NCI-H146 treated with DMSO at 0.1 percent for 48 hours (cell line): ENCODE data around the gene MRTFA.

Experiments used
- DNase-seq: peaks from one replicate; lab custom pipeline; 2025; ENCODE audit not compliant: unreplicated experiment; lab: John Stamatoyannopoulos, UW

MRTFA gene

DNA sequence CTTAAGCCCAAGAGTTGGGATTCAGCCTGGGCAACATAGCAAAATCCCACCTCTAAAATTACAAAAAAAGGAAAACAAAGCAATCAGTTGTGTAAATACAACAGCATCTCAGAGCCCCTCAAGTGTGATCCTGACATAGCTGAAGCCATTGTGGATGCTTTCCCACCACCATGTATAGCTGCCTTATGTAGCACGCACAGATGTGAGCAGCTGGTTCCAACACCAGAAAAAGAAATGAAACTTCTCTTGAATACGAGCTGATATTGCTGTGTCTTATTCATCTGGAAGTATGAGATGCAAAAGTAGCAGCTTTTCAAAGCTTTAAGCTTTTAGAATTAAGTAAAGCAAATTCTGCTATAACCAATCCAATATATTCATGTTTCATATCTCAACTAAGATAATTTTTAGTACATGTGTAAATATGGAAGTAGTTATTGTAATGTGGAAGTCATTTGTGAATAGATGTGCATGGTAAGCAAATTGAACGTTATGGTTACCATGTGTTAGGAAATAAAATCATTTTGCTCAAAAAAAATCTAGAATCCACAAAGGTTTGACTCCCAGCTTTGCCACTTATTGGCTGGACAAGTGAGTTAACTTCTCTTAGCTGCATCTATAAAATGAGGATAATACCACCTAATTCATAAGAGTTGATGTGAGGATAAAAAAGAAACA, 203.0 kb downstream of the MRTFA start:
- no peak for DNase-seq

DNA sequence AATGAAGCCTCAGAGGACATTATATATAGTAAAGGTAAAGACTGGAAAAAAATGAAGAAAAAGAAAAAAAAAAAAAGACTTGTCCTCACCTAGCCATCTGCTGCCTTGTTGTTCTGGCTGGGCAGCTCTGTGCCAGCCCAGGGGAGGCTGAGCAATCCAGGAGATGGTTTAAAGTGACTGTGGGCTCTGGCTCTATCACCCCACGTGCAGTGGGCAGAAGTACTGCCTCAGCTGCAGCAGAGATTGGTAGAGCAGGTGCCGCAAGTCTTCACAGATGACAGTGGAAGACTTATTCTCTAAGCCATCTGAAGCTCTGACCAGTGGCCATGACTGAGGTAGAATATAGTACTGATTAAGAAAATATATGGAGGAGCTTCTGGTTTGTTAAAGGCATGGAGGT, 203.9 kb downstream of the MRTFA start:
- DNase-seq: no peak

DNA sequence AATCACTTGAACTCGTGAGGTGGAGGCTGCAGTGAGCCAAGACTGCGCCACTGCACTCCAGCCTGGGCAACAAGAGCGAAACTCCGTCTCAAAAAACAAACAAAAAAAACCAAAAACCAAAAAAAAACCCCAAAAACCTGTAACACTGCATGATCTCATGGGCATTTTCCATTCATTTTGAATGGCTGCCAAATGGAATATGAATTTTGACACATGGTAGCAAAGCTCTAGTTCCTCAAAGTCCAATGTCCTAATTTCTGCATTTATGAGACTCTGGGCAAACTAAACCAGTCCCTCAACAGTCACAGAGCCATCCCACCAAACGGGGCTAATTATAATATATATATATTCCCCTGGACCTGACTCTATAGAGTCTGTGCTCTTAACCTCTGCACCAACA, 204.4 kb downstream of the MRTFA start:
- DNase-seq: no peak

DNA sequence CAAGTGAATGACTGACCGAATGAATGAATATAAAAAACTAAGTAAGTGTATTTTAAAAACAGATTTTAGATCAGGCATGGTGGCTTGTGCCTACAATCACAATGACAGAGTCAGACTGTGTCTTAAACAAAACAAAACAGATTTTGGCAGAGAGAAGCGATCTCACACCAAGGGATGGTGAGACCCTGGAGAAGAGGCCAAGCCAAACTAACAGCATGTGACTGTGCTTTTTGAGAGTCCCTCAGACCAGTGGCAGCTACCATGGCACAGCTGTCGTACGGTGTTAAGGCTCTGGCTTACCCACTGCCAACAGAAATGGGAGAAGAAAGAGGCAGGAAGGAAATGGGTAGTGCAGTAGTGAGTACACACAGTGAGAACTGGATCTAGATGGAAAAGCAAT, 205.5 kb downstream of the MRTFA start:
- DNase-seq: no peak

DNA sequence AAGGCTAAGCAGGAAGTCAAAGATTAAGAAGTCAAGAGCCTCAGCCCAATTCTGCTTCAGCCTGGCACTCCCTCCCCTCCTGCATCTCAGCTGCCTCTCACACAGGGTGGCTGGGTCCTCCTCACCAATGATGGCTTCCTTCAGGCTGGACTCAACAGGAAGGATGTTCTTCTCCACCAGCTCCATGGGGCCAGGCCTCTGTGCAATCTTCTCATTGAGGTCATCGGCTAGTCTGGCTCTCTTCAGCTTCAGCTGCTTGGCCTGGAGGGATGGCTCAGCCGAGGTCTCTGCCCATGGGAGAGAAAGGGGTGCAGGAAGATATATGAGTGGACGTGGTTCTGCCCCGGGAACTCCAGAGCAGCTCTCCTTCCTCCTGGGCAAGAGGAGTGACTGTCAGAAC, 207.0 kb downstream of the MRTFA start:
- no peak for DNase-seq

DNA sequence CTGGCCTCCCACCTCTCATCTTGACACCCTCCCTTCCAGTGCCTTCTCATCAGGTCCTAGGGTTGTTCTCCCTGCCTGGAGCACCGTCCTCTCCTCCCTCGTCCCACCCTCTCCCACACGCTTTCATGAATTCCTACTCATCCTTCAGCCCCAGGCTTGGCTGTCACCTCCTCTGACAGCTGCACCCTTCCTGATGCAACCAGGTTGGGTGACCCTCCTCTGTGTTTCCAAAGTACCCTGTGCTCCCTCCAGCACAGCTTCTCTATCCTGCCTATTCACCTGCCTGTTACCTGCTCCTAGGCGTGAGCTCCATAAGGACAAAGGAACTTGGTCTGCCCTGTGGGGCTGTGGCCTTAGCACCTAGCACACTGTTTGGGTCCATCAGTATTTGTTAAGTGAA, 207.7 kb downstream of the MRTFA start:
- no peak for DNase-seq

DNA sequence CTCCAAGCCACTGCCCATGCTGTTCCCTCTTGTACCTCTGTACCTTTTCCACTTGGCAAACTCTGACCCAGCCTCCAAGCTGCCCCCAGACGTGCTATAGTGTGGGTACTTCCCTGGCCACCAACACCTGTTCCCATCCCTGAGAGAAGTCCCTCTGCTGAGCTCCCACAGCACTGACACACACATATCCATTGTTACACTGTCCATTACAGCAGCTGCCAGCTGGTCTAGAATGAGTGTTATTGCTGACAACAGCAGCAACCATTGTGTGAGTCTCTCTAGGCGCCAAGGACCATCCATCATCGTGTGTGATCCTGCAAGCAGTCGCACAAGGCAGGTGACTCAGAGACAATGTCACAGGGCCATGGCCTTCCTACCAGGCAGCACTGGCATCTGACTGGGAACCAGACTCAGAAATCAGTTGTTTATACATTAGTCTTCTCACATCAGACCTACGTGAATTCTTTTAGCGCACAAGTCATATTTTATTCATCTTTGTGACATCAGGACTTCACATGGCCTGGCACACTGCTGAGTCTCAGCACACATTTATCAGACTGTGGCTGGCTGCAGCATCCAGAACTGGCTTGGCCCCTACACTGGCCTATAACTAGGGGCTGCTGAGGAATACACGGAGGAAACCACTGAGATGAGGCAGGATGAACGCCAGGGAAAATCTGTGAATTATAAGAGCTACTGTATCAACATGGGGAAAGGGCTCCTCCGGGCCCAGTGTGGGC, 209.8 kb downstream of the MRTFA start:
- peak; percentile 57 for DNase-seq

DNA sequence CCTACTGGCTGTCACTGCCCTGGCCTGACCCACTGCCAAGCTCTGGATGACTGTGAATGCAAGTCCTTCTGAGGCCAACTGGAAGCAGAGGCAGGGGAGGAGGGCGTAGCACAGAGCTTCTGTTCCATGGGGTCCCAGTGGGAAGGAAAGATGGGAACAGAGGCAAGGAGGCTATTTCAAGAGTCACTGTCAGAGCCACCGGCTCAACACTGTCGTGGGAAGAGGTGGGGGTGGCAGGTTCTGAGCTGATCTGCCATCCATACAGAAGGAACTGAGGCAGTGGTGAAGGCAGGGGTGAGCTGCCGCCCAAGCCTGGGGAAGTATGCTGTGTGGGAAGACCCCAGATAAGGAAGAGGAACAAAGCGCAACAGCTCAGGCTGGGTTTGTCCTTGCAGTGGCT, 211.4 kb downstream of the MRTFA start:
- no peak for DNase-seq

DNA sequence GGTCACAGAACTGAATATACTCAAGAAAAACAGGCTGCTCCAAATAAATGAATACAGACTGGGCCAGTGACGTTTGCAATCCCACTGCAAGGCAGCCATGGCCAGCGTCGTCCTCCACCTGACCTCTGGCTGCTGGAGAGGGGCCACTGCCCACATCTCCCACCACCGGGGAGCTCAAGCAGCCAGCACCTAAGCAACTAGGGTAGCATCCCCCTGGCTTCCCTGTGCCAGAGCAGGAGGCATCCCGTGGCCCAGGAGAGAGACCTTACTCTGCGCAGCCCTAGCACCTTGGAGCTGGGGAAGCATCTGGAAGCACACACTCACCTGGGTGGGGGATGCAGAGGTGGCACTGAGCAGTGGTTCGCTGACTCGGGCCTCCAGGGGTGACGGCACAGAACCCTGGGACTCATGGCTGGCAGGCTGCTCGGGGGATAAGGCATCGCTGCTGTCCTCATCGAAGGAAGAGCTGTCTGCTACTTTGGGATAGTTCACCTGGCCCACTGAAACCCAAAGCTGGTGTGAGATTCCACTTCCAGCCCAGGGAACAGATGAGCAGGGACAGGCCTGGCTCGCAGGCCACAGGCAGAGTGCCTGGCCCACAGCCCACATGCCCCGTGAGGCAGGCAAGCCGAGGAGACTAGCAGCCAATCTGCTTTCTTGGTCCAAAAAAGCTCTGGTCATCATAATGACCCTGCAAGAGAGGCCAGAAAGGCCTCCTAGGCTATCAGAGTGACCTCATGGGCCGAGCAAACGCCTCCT, 212.5 kb downstream of the MRTFA start:
- DNase-seq: no peak

DNA sequence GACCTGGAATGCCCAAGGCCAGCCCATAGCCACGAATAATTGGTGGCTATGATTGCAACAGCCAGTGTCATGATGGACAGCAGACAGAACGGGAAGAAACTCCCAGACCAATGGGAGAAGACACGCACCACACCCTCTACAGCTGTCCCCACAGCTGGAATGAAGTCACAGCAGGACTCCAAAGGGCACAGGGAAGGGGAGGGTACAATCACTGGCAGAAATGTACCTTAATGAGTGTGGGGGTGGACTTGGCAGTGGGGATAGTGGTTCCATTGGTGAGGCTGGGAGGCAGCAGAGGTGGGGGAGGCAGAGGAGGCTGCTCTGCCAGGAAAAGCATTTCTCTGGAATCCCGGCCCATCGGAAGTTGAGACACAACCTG, 213.2 kb downstream of the MRTFA start:
- no peak for DNase-seq

DNA sequence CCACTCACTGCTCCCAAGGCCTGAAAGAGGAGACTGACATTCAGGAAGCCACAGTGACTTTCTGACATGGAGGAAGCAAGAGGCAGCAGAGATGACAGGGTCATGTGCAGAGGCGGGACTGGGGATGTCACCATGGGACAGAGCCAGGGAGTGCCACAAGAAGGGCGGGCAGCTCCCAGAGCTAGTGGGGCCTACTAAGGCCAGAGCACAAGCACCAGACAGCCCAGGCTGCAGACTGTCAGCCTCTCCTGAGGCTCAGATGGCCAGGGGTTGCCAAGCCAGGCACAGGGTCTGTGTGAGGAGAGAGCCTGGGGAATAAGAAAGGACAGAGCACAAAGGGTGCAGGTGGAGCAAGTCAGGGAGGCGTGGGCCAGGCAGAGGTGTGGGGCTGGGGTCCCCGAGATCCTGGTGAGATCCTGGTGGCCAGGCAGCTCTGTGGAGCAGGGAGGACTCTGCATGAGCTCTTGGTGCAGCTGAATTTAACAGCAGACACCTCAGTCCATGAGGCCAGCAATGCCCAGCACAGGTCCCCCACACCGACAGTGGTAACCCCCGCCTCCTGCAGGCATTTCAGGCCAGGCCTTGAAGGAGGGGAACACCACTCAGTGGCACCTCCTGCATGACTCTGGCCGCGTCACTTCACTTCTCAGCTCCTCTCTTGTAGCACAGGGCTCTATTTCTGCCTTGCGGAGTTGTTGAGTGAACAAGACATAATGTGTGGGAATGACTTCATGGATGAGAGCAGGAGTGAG, 213.8 kb downstream of the MRTFA start:
- DNase-seq: no peak

DNA sequence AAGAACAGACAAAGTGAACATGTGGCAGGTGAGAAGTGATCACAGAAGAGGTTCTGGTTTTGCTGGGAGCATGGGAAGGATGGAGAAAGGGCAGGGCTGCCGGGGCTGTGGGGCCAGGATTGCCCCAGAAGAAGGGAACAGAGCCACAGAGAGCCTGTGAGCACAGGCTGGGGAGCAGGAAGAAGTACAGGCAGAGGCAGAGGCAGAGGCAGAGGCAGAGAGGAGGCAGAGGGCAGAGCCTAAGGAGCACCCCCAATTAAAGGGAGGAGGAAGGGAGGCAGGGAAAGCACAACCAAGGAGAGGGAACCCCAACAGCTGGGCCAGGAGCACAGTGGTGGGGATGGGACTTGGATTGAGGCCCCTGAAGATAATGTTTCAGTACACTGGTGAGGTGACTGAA, 214.6 kb downstream of the MRTFA start:
- no peak for DNase-seq

DNA sequence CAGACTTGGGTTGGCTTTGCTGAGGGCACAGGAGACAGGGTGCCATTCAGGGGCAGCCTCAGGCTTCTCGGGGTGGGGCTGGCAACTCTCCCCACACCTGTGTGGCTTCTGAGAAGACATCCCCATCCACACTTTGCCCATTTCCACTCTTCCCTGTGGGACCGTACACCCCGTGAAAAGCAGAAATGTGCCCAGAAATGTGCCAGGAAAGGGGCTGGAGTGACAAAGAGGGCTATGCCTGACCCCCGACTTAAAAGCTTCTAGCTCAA, 215.5 kb downstream of the MRTFA start:
- DNase-seq: no peak

DNA sequence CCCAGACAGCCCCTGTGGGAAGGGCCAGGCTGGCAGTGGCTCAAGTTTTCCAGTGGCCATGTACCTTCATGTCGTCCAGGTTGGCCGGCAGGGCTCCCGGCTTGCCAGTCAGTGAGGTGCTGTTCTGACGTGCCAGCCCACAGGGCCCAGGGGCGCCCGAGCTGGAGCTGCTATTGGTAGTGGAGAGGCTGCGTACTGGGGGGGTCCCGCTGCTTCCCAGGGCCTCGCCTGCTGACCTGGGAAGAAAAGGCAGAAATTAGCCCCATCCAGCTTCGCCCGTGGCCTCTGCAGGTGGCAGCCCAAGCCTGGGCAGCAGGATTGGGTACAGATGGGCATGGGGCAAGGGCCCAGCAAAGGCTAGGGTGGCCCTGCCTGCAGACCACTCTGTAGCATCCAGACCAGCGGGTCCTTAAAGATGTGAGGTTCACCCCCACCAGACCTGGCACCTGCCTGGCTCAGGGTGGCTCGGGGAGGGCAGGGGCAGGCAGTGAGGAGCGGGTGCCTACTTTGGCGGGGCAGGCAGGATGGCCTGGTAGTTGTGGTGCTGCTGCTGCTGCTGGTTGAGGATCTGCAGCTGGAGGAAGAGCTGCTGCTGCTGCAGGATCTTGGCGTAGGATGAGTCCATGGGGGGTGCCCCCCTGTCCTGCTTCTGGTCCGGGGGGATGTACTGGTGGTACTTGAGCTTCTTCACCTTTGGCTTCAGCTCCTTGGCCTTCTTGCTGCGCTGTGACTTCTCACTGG, 216.0 kb downstream of the MRTFA start:
- no peak for DNase-seq

DNA sequence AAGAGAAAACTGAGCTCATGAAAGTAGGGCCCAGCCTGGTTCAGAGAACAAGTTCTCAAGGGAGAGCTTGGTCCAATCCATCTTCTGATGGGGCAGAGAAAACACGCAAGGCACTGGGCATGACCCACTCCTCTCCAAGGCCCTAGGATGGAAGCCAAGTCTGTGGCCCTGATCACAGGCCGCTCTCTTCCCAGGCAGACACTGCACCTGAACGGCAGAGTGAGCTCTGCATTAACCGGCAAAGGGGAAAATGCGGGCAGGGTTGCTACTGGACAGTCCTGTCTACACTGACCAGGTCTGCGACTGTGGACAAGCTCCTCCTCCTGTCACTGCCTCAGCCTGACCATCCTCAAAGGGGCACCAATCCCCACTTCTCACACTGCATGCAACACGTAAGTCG, 216.8 kb downstream of the MRTFA start:
- no peak for DNase-seq

DNA sequence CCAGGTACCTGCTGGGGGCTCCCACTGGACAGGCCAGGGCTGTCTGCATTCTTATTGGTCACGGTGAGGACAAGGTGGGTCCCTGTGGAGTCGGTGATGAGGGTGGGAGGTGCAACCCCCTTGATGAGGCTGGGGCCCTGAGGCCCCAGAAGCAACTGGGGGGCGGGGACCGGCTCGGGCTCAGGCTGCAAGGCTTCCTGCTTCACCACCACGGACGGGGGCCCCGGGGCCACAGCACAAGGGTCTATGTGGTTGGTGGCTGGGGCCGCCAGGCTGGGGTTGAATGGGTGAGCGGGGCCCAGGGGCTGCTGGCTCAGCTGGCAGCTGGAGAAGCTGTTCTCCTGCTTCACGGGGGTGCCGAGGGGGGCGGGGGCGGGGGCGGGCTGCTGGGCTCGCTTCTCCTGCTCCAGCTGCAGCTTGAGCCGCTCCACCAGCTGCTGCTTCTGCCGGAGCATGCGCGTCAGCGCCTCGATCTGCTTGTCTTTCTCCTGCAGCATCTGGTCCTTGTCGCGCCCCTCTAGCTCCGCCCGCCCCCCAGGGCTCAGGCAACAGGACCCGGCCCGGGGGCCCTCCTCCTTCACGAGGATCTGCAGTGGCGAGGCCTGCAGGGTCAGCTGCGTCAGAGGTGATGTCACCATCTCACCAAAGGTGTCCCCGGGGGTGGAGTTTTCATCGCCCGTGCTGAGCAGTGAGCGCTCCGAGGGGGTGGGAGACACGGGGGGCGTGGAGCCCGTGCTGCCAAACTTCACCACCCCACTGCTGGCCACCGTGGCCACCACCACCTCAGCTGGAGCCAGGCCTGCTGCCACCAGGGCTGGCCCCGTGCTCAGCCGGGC, 217.9 kb downstream of the MRTFA start:
- no peak for DNase-seq

DNA sequence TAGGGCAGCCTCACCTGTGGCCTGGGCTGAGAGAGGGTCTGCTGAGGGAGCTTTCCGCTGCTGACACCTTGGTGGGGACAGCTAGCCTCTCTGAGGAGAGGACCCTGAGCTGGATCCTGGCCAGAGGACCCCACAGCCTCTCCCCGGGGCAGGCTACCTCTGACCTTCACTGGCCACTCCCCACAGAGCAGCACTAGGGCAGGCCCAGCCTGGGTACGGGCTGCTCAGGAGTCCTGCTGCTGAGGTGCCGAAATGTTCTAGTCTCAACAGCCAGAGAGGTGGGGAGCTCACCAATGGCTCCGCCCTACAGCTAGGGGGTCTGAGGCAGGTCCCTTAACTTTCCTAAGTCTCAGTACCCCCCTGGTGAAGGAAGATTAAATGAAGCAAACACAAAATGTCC, 218.6 kb downstream of the MRTFA start:
- DNase-seq: no peak

DNA sequence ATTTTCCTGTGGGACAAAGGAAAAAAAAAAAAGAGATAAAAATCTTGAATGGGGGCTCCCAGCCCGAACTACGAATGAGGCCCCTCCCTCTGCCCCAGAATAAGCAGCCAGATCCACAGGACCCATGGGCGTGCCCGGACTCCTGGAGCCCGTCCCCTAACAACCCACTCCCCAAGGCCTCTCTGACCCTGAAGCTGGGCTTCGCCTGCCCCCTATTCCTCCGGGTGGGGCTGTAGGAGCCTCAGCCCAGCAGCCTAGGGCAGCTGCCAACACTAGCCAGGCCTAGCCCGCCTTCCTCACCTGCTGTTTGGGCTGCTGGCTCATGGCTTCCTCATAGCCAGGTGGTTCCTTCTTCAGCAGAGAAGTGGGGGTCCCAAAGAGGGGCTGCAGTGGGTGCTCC, 219.5 kb downstream of the MRTFA start:
- DNase-seq: no peak

DNA sequence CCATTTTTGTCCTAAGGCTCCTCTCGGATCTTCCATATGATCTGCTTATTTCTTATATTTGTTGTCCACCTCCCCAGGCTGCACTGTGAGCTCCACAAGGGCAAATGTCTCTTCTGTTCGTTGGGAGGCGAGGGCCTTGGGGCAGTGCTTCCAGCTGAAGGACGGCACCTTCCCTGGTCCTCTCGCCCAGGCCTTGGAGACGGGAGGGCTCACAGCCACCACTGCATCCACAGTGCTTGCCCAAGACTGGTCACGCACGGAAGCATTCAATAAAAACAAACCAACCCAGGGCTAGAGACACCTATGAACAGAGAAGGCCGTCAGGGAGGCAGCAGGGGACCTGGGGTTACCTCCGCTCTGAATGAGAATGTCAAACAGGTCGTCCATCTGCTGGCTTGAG, 219.9 kb downstream of the MRTFA start:
- no peak for DNase-seq

DNA sequence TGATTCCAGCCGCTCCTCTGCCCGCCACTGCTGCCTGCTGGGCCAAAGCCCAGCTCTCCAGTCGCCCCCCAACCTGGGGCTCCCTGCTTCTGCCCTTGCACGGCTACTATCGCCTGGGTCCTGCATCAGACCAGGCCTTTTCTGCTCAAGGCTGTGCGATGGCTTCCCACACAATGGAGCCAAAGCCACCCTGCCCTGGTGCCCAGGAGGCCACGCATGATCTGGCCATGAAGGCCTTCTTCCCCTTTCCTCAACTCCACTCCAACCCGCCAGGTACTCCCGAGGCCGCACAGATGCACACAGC, 220.3 kb downstream of the MRTFA start:
- no peak for DNase-seq
